ENCODE data around the gene SPACA6. TPM values are rescaled to one million over a fixed set of nuclear protein-coding genes. Genes with fewer than 3 reads are reported as not detected.

Gene SPACA6
- total and polyA plus RNA-seq, 9 donors = 6.4 to 93.2 (median 45.2) TPM

- no peak for DNase-seq
- Histone ChIP-seq H3K9me3 (no peaks in the 10 kb centered on the region), H3K27me3 (no peaks in the 10 kb centered on the region), H3K4me1 (ENCODE audit: insufficient read depth) (peaks cover 2% of the 10 kb centered on the region), H3K4me3 (no peak overlapping the region), H3K36me3 (no peaks in the 10 kb centered on the region), H3K27ac (no peak overlapping the region)
- WGBS, 3 donors = 32 to 46% (median 41%) methylated on average over 9 of the region's 9 CpGs
- intact Hi-C loops (cut with DNase I) = loop anchor here in 1 of 4 donors (10.0 kb wide), 1 partner anchor 62 kb away; no protein-coding TSS in a partner anchor
- no peak for TF ChIP-seq EP300 (IDR thresholded peaks at IDR 0.05)
- no peak for TF ChIP-seq CTCF (IDR thresholded peaks at IDR 0.05)
Measured at GRCh38 chr19:51712461-51713081, 19.4 kb downstream of the SPACA6 start.

- H3K4me3 ChIP-seq = no peak overlapping the region
- no peaks in the 10 kb centered on the region for H3K36me3 ChIP-seq
- H3K27me3 ChIP-seq = no peaks in the 10 kb centered on the region
- TF ChIP-seq POLR2A (IDR thresholded peaks at IDR 0.05) = no peak
- TF ChIP-seq CTCF (IDR thresholded peaks at IDR 0.05) = no peak
- no peak for TF ChIP-seq EP300 (IDR thresholded peaks at IDR 0.05)
- H3K4me1 ChIP-seq (ENCODE audit: insufficient read depth) = peaks cover 2% of the 10 kb centered on the region
- no peak overlapping the region for H3K27ac ChIP-seq
- peak in 1 of 5 donors; percentile 33 for DNase-seq
- no peaks in the 10 kb centered on the region for H3K9me3 ChIP-seq
- WGBS, 3 donors = 87 to 89% (median 89%) methylated on average over 74 of the region's 74 CpGs
- intact Hi-C loops (cut with DNase I) = loop anchor here in 1 of 4 donors (10.0 kb wide), 1 partner anchor 61 kb away; no protein-coding TSS in a partner anchor
Measured at GRCh38 chr19:51713319-51714285, 20.5 kb downstream of the SPACA6 start.

DNA sequence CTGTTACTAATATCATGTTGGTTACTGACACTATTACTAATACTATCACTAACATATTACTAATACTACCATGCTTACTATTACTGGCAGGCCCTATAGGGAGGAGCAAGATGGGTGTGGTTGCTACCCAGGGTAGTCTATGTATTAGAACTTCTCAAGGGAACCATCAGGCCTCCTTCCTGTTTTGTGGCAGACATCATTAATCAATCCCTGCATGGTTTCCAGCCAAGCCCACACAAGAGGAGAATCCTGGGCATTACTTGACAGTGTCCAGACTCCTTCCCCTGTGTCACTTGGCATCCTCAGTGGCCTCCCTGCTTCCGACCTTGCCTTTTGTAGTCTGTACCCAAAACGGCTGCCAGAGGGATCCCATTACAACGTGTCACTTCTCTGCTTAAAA is 21.7 kb downstream of the SPACA6 start:
- Histone ChIP-seq H3K4me3 (no peak overlapping the region), H3K27me3 (no peaks in the 10 kb centered on the region), H3K4me1 (ENCODE audit: insufficient read depth) (peaks cover 5% of the 10 kb centered on the region), H3K27ac (no peak overlapping the region), H3K36me3 (no peaks in the 10 kb centered on the region), H3K9me3 (no peaks in the 10 kb centered on the region)
- DNase-seq = no peak
- WGBS, 3 donors = 52 to 61% (median 59%) methylated on average over 3 of the region's 3 CpGs
- intact Hi-C loops (cut with DNase I) = loop anchor here in 1 of 4 donors (10.0 kb wide), 1 partner anchor 60 kb away; no protein-coding TSS in a partner anchor
- TF ChIP-seq POLR2A (IDR thresholded peaks at IDR 0.05) (no peak), EP300 (IDR thresholded peaks at IDR 0.05) (no peak), CTCF (IDR thresholded peaks at IDR 0.05) (no peak)

DNA sequence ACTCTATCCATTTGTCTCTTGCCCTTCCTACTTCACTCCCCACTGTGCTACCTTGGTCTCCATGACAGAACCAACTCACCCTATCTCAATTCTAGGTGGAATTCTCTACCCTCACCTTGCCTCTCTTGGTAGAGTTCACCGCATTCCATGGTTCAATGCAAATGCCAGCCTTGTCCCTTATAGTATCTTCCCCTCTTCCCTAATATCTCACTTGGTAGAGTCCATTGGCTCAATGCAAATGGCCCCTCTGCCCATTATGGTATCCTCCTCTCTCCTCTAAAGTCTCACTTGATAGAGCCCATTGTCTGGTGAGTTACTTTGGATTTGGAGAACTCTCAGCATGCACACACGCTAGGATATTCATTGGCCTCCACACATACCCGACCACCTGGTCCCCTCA is 22.7 kb downstream of the SPACA6 start:
- 89 to 97% (median 89%) methylated on average over 3 of the region's 3 CpGs for WGBS, 3 donors
- Histone ChIP-seq H3K4me3 (no peak overlapping the region), H3K9me3 (no peaks in the 10 kb centered on the region), H3K27me3 (no peaks in the 10 kb centered on the region), H3K27ac (no peak overlapping the region), H3K4me1 (ENCODE audit: insufficient read depth) (peaks cover 5% of the 10 kb centered on the region), H3K36me3 (no peaks in the 10 kb centered on the region)
- TF ChIP-seq EP300 (IDR thresholded peaks at IDR 0.05) (no peak), POLR2A (IDR thresholded peaks at IDR 0.05) (no peak), CTCF (IDR thresholded peaks at IDR 0.05) (no peak)
- intact Hi-C loops (cut with DNase I) = loop anchor here in 1 of 4 donors (10.0 kb wide), 1 partner anchor 59 kb away; no protein-coding TSS in a partner anchor
- DNase-seq = no peak

All from ovary (tissue), 9 donors.